Osteocyte (in vitro differentiated cells): ENCODE data around the gene C6orf52. TPM values are rescaled to one million over a fixed set of nuclear protein-coding genes. Genes with fewer than 3 reads are reported as not detected.

Experiments used
- DNase-seq: peaks from one replicate; pipeline ENCODE4 v3.0.0; 2021; ENCODE audit warnings: mixed read lengths; ENCODE audit not compliant: unreplicated experiment; ENCODE audit errors: extremely low spot score
- H3K27ac Mint-ChIP-seq: one replicate; pipeline ENCODE4 v1.8.0; 2021; ENCODE audit warnings: mild to moderate bottlenecking, mixed read lengths; ENCODE audit not compliant: unreplicated experiment
- H3K27me3 Mint-ChIP-seq: one replicate; pipeline ENCODE4 v1.8.0; 2021; ENCODE audit warnings: mixed read lengths; ENCODE audit not compliant: unreplicated experiment
- H3K36me3 Mint-ChIP-seq: one replicate; pipeline ENCODE4 v1.8.0; 2021; ENCODE audit warnings: mixed read lengths; ENCODE audit not compliant: unreplicated experiment
- H3K4me1 Mint-ChIP-seq: one replicate; pipeline ENCODE4 v1.8.0; 2021; ENCODE audit warnings: mixed read lengths; ENCODE audit not compliant: unreplicated experiment
- H3K4me3 Mint-ChIP-seq: one replicate; pipeline ENCODE4 v1.8.0; 2021; ENCODE audit warnings: mild to moderate bottlenecking, moderate library complexity, mixed read lengths; ENCODE audit not compliant: unreplicated experiment
- H3K9me3 Mint-ChIP-seq: one replicate; pipeline ENCODE4 v1.8.0; 2021; ENCODE audit warnings: mixed read lengths; ENCODE audit not compliant: unreplicated experiment
- total RNA-seq: library from RNA; stranded (reverse); gene quantifications from 2 replicates; pipeline ENCODE4 v1.2.1, GENCODE V29; 2021
- TF ChIP-seq, protein P1 (sequence below): fragments of 200-600 bp; sonication (generic); IDR thresholded peaks from 2 replicates; pipeline ENCODE4 v1.5.0; 2021; ENCODE audit warnings: antibody characterized with exemption, mild to moderate bottlenecking, moderate library complexity

The C6orf52 gene
- total RNA-seq, 1 donor from 2014 or later: 0.73 TPM

DNA sequence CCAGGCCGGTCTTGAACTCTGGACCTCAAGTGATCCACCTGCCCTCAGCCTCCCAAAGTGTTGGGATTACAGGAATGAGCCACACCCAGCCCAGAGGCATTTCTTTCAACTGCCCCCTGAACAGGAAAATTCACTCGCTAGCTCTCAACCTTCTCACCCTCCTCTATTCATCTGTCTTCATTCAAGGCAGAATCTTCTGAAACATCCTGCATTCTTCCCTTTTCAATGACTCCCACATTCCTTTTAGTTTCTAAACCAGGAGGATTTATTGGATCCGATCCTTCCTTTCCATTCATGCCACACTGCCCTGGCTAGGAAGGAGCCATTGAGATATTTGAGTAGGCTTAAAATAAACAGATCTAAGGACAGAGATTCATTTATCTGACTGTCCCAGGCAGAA, 52.9 kb downstream of the C6orf52 start:
- Mint-ChIP-seq H3K4me1 (no peaks in the 10 kb centered on the region), H3K27me3 (peaks cover 34% of the 10 kb centered on the region), H3K9me3 (no peaks in the 10 kb centered on the region), H3K4me3 (no peak overlapping the region), H3K36me3 (no peaks in the 10 kb centered on the region), H3K27ac (no peak overlapping the region)
- DNase-seq: no peak
- TF ChIP-seq, protein P1, sequence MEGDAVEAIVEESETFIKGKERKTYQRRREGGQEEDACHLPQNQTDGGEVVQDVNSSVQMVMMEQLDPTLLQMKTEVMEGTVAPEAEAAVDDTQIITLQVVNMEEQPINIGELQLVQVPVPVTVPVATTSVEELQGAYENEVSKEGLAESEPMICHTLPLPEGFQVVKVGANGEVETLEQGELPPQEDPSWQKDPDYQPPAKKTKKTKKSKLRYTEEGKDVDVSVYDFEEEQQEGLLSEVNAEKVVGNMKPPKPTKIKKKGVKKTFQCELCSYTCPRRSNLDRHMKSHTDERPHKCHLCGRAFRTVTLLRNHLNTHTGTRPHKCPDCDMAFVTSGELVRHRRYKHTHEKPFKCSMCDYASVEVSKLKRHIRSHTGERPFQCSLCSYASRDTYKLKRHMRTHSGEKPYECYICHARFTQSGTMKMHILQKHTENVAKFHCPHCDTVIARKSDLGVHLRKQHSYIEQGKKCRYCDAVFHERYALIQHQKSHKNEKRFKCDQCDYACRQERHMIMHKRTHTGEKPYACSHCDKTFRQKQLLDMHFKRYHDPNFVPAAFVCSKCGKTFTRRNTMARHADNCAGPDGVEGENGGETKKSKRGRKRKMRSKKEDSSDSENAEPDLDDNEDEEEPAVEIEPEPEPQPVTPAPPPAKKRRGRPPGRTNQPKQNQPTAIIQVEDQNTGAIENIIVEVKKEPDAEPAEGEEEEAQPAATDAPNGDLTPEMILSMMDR: no peak

DNA sequence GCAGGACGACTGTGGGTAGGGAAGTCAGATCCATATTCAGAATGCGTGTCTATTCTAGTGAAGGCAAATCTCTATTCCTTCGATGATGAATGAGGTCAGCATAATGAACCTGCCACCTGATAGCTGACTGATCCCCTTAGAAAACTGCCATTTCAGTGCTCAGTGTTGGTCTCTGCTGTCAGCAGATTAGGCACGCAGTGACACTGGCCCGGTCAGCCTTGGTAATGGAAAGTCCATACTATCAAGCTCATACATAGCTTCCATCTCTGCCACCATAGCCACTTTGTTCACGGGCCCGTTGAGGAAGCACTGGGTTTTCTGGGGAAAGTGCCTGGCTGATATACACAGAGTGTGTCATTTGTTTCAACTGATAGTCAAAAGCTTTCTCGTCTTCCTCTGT, 54.0 kb downstream of the C6orf52 start:
- DNase-seq: no peak
- Mint-ChIP-seq H3K9me3 (no peaks in the 10 kb centered on the region), H3K36me3 (no peaks in the 10 kb centered on the region), H3K27ac (no peak overlapping the region), H3K4me1 (no peaks in the 10 kb centered on the region), H3K27me3 (peaks cover 32% of the 10 kb centered on the region), H3K4me3 (no peak overlapping the region)
- TF ChIP-seq, protein P1: no peak

DNA sequence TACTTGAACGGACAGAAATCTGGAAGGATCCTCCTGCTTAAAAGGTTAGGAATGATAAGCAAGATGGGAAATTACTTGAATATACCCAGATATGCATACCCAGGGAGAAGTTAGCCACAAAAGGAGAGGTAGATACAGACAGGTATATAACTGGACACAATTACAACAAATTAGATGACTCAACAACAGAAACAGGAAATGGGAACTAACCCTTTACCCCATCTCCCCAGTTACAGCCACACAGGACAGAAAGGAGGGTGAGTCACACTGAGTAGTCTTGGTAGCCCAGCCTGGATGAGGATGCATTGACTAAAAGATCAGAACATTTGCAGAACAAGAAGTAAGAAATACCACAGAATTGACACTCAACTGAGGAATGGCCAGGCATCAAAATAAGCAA, 61.2 kb downstream of the C6orf52 start:
- H3K27ac Mint-ChIP-seq: no peak overlapping the region
- no peaks in the 10 kb centered on the region for H3K4me1 Mint-ChIP-seq
- peaks cover 9% of the 10 kb centered on the region for H3K27me3 Mint-ChIP-seq
- H3K36me3 Mint-ChIP-seq: no peaks in the 10 kb centered on the region
- TF ChIP-seq, protein P1: no peak
- H3K9me3 Mint-ChIP-seq: no peaks in the 10 kb centered on the region
- no peak for DNase-seq
- no peak overlapping the region for H3K4me3 Mint-ChIP-seq

DNA sequence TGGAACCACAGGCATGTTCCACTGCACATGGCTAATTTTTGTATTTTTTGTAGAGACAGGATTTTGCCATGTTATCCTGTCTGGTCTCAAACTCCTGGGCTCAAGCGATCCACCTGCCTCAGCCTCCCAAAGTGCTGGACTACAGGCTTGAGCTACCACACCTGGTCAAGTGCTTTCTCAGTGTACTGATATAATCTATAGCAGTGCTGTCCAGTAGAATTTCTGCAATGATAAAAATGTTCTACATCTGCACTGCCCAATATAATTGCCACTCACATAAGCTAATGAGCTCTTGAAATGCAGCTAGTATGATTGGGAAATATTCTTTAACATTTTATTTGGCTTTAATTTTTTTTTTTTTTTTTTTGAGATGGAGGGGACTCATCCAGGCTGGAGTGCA, 64.2 kb downstream of the C6orf52 start:
- no peaks in the 10 kb centered on the region for H3K9me3 Mint-ChIP-seq
- no peaks in the 10 kb centered on the region for H3K36me3 Mint-ChIP-seq
- TF ChIP-seq, protein P1: no peak
- no peak overlapping the region for H3K4me3 Mint-ChIP-seq
- no peaks in the 10 kb centered on the region for H3K4me1 Mint-ChIP-seq
- H3K27me3 Mint-ChIP-seq: peaks cover 29% of the 10 kb centered on the region
- no peak for DNase-seq
- H3K27ac Mint-ChIP-seq: no peak overlapping the region

DNA sequence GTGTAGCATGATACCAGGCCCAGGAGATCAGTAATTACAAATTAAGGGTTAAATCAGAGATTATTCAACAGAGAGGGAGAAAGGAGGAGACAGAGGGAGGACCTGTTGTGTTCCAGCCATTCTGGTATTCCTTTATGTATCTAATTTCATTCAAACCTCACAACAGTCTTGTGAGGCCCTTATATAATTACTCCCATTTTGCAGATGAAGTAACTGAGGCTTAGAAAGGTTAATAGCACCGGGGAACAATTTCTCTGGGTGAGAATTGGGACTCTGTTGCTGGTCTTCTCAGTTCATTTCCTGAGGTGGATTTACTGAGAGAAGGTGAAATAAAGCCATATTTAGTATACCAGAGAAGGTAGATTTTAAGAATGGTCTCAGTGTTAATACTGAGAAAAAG, 66.6 kb downstream of the C6orf52 start:
- H3K27me3 Mint-ChIP-seq: peaks cover 42% of the 10 kb centered on the region
- H3K4me3 Mint-ChIP-seq: no peak overlapping the region
- H3K9me3 Mint-ChIP-seq: no peaks in the 10 kb centered on the region
- no peaks in the 10 kb centered on the region for H3K4me1 Mint-ChIP-seq
- no peaks in the 10 kb centered on the region for H3K36me3 Mint-ChIP-seq
- TF ChIP-seq, protein P1: no peak
- no peak for DNase-seq
- H3K27ac Mint-ChIP-seq: no peak overlapping the region
